Loucy (cell line): Measurements from ENCODE around the gene MAP4K3.
A peak's percentile ranks its signal among the peaks of the same experiment; 100 is the strongest.

ENCODE experiments used
- H2AFZ ChIP-seq: fragments of 200-600 bp; sonication (generic); 2 replicates; pipeline ENCODE4 v1.6.0; 2016; ENCODE audit warnings: antibody characterized with exemption, mild to moderate bottlenecking, low read length, moderate library complexity
- H3F3A ChIP-seq: fragments of 200-600 bp; 2 replicates; pipeline ENCODE4 v1.6.0; 2016; ENCODE audit warnings: antibody characterized with exemption, low read depth, mild to moderate bottlenecking
- H3K27me3 ChIP-seq: fragments of 200-600 bp; sonication (generic); 2 replicates; pipeline ENCODE4 v1.6.1; 2014; ENCODE audit warnings: low read length, mild to moderate bottlenecking; ENCODE audit not compliant: insufficient read depth, poor library complexity, severe bottlenecking
- H3K36me3 ChIP-seq: fragments of 200-600 bp; sonication (generic); 2 replicates; pipeline ENCODE4 v1.6.1; 2016; ENCODE audit warnings: low read length; ENCODE audit not compliant: insufficient read depth
- H3K4me1 ChIP-seq: fragments of 200-600 bp; sonication (generic); 2 replicates; pipeline ENCODE4 v1.5.1; 2014; ENCODE audit warnings: low read length, mild to moderate bottlenecking; ENCODE audit not compliant: insufficient read depth, poor library complexity, severe bottlenecking
- H3K4me2 ChIP-seq: fragments of 200-600 bp; sonication (generic); 2 replicates; pipeline ENCODE4 v1.6.0; 2014; ENCODE audit warnings: antibody characterized with exemption, low read length, low read depth, mild to moderate bottlenecking; ENCODE audit not compliant: poor library complexity, severe bottlenecking
- H3K4me3 ChIP-seq: fragments of 200-600 bp; sonication (generic); 2 replicates; pipeline ENCODE4 v1.5.1; 2014; ENCODE audit warnings: low read length, mild to moderate bottlenecking, mixed read lengths; ENCODE audit not compliant: poor library complexity, severe bottlenecking
- H3K79me2 ChIP-seq: fragments of 200-600 bp; sonication (generic); 2 replicates; pipeline ENCODE4 v1.6.1; 2014; ENCODE audit warnings: low read length; ENCODE audit not compliant: insufficient read depth
- H3K9ac ChIP-seq: fragments of 200-600 bp; sonication (generic); 2 replicates; pipeline ENCODE4 v1.6.0; 2014; ENCODE audit warnings: mild to moderate bottlenecking, low read depth, low read length, moderate library complexity; ENCODE audit not compliant: poor library complexity, severe bottlenecking
- H3K9me2 ChIP-seq: fragments of 200-600 bp; sonication (generic); replicated peaks from 2 replicates; pipeline ENCODE4 v1.6.1; 2016; ENCODE audit warnings: low read depth, low read length, mixed read lengths
- H3K9me3 ChIP-seq: fragments of 200-600 bp; sonication (generic); 2 replicates; pipeline ENCODE4 v1.6.1; 2014; ENCODE audit warnings: mild to moderate bottlenecking, antibody characterized with exemption, low read length, low read depth; ENCODE audit not compliant: insufficient read depth
- H4K20me1 ChIP-seq: fragments of 200-600 bp; sonication (generic); 2 replicates; pipeline ENCODE4 v1.6.0; 2014; ENCODE audit warnings: antibody characterized with exemption, low read length, mild to moderate bottlenecking; ENCODE audit not compliant: insufficient read depth, poor library complexity, severe bottlenecking
- CTCF ChIP-seq: fragments of 200-600 bp; sonication (generic); conservative IDR thresholded peaks from 2 replicates; pipeline ENCODE4 v1.5.1; 2014; ENCODE audit warnings: mild to moderate bottlenecking, antibody characterized with exemption, low read length
- EZH2phosphoT487 ChIP-seq: fragments of 200-600 bp; IDR thresholded peaks from 2 replicates; pipeline ENCODE4 v1.6.1; 2018; ENCODE audit warnings: antibody characterized with exemption, mild to moderate bottlenecking, moderate library complexity, borderline replicate concordance

The MAP4K3 gene

GRCh38 chr2:39408351-39409136 is 28.5 kb downstream of the MAP4K3 start:
- H3K27me3 ChIP-seq, result no peaks in the 10 kb centered on the region
- H3K9me3 ChIP-seq, result no peaks in the 10 kb centered on the region
- peaks cover 76% of the 10 kb centered on the region for H3K79me2 ChIP-seq
- peak overlapping the region; percentile 33 for H3K4me2 ChIP-seq
- peak overlapping the region; percentile 27 for H3K4me3 ChIP-seq
- H3K9ac ChIP-seq, result no peak overlapping the region
- H3K9me2 ChIP-seq, result no peaks in the 10 kb centered on the region
- H3F3A ChIP-seq, result no peaks in the 10 kb centered on the region
- no peak overlapping the region for H2AFZ ChIP-seq
- no peaks in the 10 kb centered on the region for H3K36me3 ChIP-seq
- H3K4me1 ChIP-seq, result peaks cover 24% of the 10 kb centered on the region
- H4K20me1 ChIP-seq, result no peaks in the 10 kb centered on the region
- TF ChIP-seq EZH2phosphoT487 (no peak), CTCF (no peak)

GRCh38 chr2:39407516-39408296 is 29.4 kb downstream of the MAP4K3 start:
- no peaks in the 10 kb centered on the region for H3K9me2 ChIP-seq
- H3K4me1 ChIP-seq, result peaks cover 28% of the 10 kb centered on the region
- H3K27me3 ChIP-seq, result no peaks in the 10 kb centered on the region
- no peaks in the 10 kb centered on the region for H3K9me3 ChIP-seq
- H3K9ac ChIP-seq, result no peak overlapping the region
- no peaks in the 10 kb centered on the region for H3K36me3 ChIP-seq
- TF ChIP-seq CTCF (no peak), EZH2phosphoT487 (no peak)
- H3K79me2 ChIP-seq, result peaks cover 79% of the 10 kb centered on the region
- no peak overlapping the region for H2AFZ ChIP-seq
- no peaks in the 10 kb centered on the region for H3F3A ChIP-seq
- H3K4me2 ChIP-seq, result peak overlapping the region; percentile 33
- no peaks in the 10 kb centered on the region for H4K20me1 ChIP-seq
- H3K4me3 ChIP-seq, result no peak overlapping the region

- TF ChIP-seq EZH2phosphoT487, result no peak
- TF ChIP-seq CTCF, result no peak
- no peaks in the 10 kb centered on the region for H4K20me1 ChIP-seq
Observed at GRCh38 chr2:39405364-39405763, 31.7 kb downstream of the MAP4K3 start.

More at GRCh38 chr2:39405364-39405763, 31.7 kb downstream of the MAP4K3 start:
- no peak overlapping the region for H3K9ac ChIP-seq
- peaks cover 35% of the 10 kb centered on the region for H3K4me1 ChIP-seq
- H3F3A ChIP-seq, result no peaks in the 10 kb centered on the region
- no peaks in the 10 kb centered on the region for H3K9me2 ChIP-seq
- no peaks in the 10 kb centered on the region for H3K27me3 ChIP-seq
- no peaks in the 10 kb centered on the region for H3K36me3 ChIP-seq
- H2AFZ ChIP-seq, result no peak overlapping the region
- no peaks in the 10 kb centered on the region for H3K9me3 ChIP-seq
- peaks cover 85% of the 10 kb centered on the region for H3K79me2 ChIP-seq
- no peak overlapping the region for H3K4me3 ChIP-seq
- no peak overlapping the region for H3K4me2 ChIP-seq
